H1 (cell line): ENCODE measurements around the gene ST8SIA5. TPM values are rescaled to one million over a fixed set of nuclear protein-coding genes. Genes with fewer than 3 reads are reported as not detected.

Source experiments
- CTCF ChIA-PET: fragments of 300-600 bp; sonication (Branson Sonifier 250); formaldehyde crosslinking; loops from one replicate; lab custom pipeline; 2021; ENCODE audit not compliant: partially characterized antibody; lab: Charles Lee
- POLR2A ChIA-PET: fragments of 300-600 bp; sonication (Branson Sonifier 250); formaldehyde crosslinking; loops from one replicate; lab custom pipeline; 2021; ENCODE audit warnings: inconsistent platforms; ENCODE audit not compliant: partially characterized antibody; lab: Charles Lee
- DNase-seq, 2 experiments: peaks; one replicate each; pipeline versions ENCODE4 v3.0.0 to v3.0.0-alpha.2; 2010 to 2022; ENCODE audit warnings: low spot score in 2 of 2, low read depth in 1 of 2, mixed read lengths in 1 of 2
- FAIRE-seq: peaks from 2 replicates; lab custom pipeline; 2011; peaks lifted over from hg19 to GRCh38; lab: Jason Lieb, UNC
- H2AFZ ChIP-seq: 2 replicates; pipeline ENCODE4 v1.8.1; 2012; ENCODE audit warnings: low read length, inconsistent platforms
- H2AK5ac ChIP-seq: 2 replicates; pipeline ENCODE4 v1.6.1; 2013; ENCODE audit warnings: low read depth, low read length
- H2BK120ac ChIP-seq: replicated peaks from 2 replicates; pipeline ENCODE3; 2013; ENCODE audit warnings: low read depth, low read length, inconsistent platforms
- H2BK12ac ChIP-seq: 2 replicates; pipeline ENCODE4 v1.6.1; 2013; ENCODE audit warnings: low read depth, low read length
- H2BK15ac ChIP-seq: 2 replicates; pipeline ENCODE4 v1.6.1; 2013; ENCODE audit warnings: low read length
- H2BK20ac ChIP-seq: 2 replicates; pipeline ENCODE4 v1.6.1; 2013; ENCODE audit warnings: low read length
- H2BK5ac ChIP-seq: 2 replicates; pipeline ENCODE4 v1.6.1; 2013; ENCODE audit warnings: low read depth, low read length
- H3K14ac ChIP-seq: 2 replicates; pipeline ENCODE4 v1.6.1; 2013; ENCODE audit warnings: inconsistent platforms; ENCODE audit not compliant: insufficient read length
- H3K18ac ChIP-seq: 2 replicates; pipeline ENCODE4 v1.6.1; 2013; ENCODE audit warnings: low read length; ENCODE audit errors: extremely low read depth
- H3K23ac ChIP-seq: 2 replicates; pipeline ENCODE4 v1.6.1; 2013; ENCODE audit warnings: inconsistent platforms; ENCODE audit not compliant: insufficient read length
- H3K23me2 ChIP-seq: 2 replicates; pipeline ENCODE4 v1.6.1; 2013; ENCODE audit warnings: low read depth, low read length
- H3K27ac ChIP-seq: 2 replicates; pipeline ENCODE4 v1.6.1; 2011; ENCODE audit warnings: low read depth, low read length, inconsistent platforms
- H3K27me3 ChIP-seq, 4 experiments: replicated peaks in 1 of 4; 1 replicate in 1 of 4; 2 replicates in 3 of 4; pipeline versions ENCODE4 v1.6.1 to v1.8.1; 2011 to 2013; ENCODE audit warnings: low read length in 3 of 4, mild to moderate bottlenecking in 3 of 4, inconsistent platforms in 2 of 4, mixed read lengths in 2 of 4, moderate library complexity in 1 of 4; ENCODE audit not compliant: control insufficient read depth in 3 of 4, insufficient read depth in 3 of 4; ENCODE audit errors: extremely low read depth in 1 of 4
- H3K36me3 ChIP-seq, 4 experiments: 2 replicates each; pipeline versions ENCODE4 v1.6.1 to v1.8.1; 2011 to 2013; ENCODE audit warnings: mild to moderate bottlenecking in 4 of 4, low read length in 3 of 4, moderate library complexity in 2 of 4, control low read depth in 1 of 4, inconsistent platforms in 1 of 4; ENCODE audit not compliant: insufficient read depth in 4 of 4, control insufficient read depth in 2 of 4
- H3K4ac ChIP-seq: replicated peaks from 2 replicates; pipeline ENCODE3; 2013; ENCODE audit warnings: low read length, low read depth, mixed read lengths, inconsistent platforms; ENCODE audit not compliant: insufficient read length
- H3K4me1 ChIP-seq, 4 experiments: replicated peaks in 1 of 4; 1 replicate in 1 of 4; 2 replicates in 3 of 4; pipeline versions ENCODE4 v1.6.1 to v1.8.1; 2011 to 2013; ENCODE audit warnings: low read length in 3 of 4, inconsistent platforms in 2 of 4, mixed read lengths in 1 of 4; ENCODE audit not compliant: insufficient read depth in 4 of 4, control insufficient read depth in 3 of 4
- H3K4me2 ChIP-seq, 2 experiments: 2 replicates each; pipeline versions ENCODE4 v1.6.1 to v1.8.1; 2011 to 2013; ENCODE audit warnings: low read depth in 2 of 2, low read length in 2 of 2, control low read depth in 1 of 2, inconsistent platforms in 1 of 2, mild to moderate bottlenecking in 1 of 2; ENCODE audit not compliant: insufficient read depth in 1 of 2
- H3K4me3 ChIP-seq, 4 experiments: fragments of 200-600, 300-600 bp in 1 of 4; sonication (generic), shearing (Covaris generic), sonication (Bioruptor Twin) in 1 of 4; 2 replicates each; pipeline versions ENCODE4 v1.5.1 to v1.8.1; 2011 to 2016; ENCODE audit warnings: low read length in 4 of 4, low read depth in 3 of 4, control low read depth in 2 of 4, inconsistent platforms in 2 of 4, mild to moderate bottlenecking in 2 of 4, mixed read lengths in 1 of 4, moderate library complexity in 1 of 4; ENCODE audit not compliant: insufficient read depth in 2 of 4; ENCODE audit errors: extremely low read depth in 1 of 4
- H3K56ac ChIP-seq: replicated peaks from 2 replicates; pipeline ENCODE3; 2013; ENCODE audit warnings: low read depth, mild to moderate bottlenecking, mixed read lengths, low read length, inconsistent platforms; ENCODE audit not compliant: insufficient read length
- H3K79me1 ChIP-seq: 2 replicates; pipeline ENCODE4 v1.6.1; 2013; ENCODE audit warnings: low read depth, low read length, control low read depth
- H3K79me2 ChIP-seq, 2 experiments: 2 replicates each; pipeline versions ENCODE4 v1.6.1 to v1.8.1; 2012 to 2013; ENCODE audit warnings: low read length in 2 of 2, mild to moderate bottlenecking in 2 of 2, inconsistent platforms in 1 of 2; ENCODE audit not compliant: insufficient read depth in 2 of 2, control insufficient read depth in 1 of 2
- H3K9ac ChIP-seq, 4 experiments: replicated peaks in 1 of 4; 1 replicate in 1 of 4; 2 replicates in 3 of 4; pipeline versions ENCODE4 v1.6.1 to v1.8.1; 2011 to 2013; ENCODE audit warnings: low read depth in 3 of 4, low read length in 3 of 4, control low read depth in 2 of 4, mild to moderate bottlenecking in 2 of 4, moderate library complexity in 2 of 4, inconsistent platforms in 1 of 4; ENCODE audit errors: extremely low read depth in 1 of 4
- H3K9me3 ChIP-seq, 2 experiments: 2 replicates each; pipeline versions ENCODE4 v1.6.1 to v1.8.1; 2012 to 2013; ENCODE audit warnings: mild to moderate bottlenecking in 2 of 2, moderate library complexity in 2 of 2, control low read depth in 1 of 2, inconsistent platforms in 1 of 2, low read depth in 1 of 2, low read length in 1 of 2, mixed read lengths in 1 of 2; ENCODE audit not compliant: insufficient read depth in 2 of 2
- H4K20me1 ChIP-seq, 2 experiments: replicated peaks in 1 of 2; 2 replicates each; pipeline versions ENCODE3 to v1.8.1; 2011 to 2013; ENCODE audit warnings: inconsistent platforms in 2 of 2, low read length in 2 of 2, mild to moderate bottlenecking in 1 of 2; ENCODE audit not compliant: insufficient read depth in 2 of 2, control insufficient read depth in 1 of 2
- H4K5ac ChIP-seq: 2 replicates; pipeline ENCODE4 v1.6.1; 2013; ENCODE audit warnings: low read length, low read depth, mixed read lengths, inconsistent platforms; ENCODE audit not compliant: insufficient read length
- H4K8ac ChIP-seq: 2 replicates; pipeline ENCODE4 v1.8.0; 2013; ENCODE audit warnings: mild to moderate bottlenecking, moderate library complexity, low read length, inconsistent platforms; ENCODE audit not compliant: insufficient read depth; ENCODE audit errors: extremely low read depth
- H4K91ac ChIP-seq: replicated peaks from 2 replicates; pipeline ENCODE3; 2013; ENCODE audit warnings: low read length, mixed read lengths, inconsistent platforms; ENCODE audit not compliant: insufficient read length
- BACH1 ChIP-seq: IDR thresholded peaks from 2 replicates; pipeline ENCODE4 v1.6.1; 2012; ENCODE audit warnings: low read length, improper control_type of control experiment
- CHD2 ChIP-seq: IDR thresholded peaks from 2 replicates; pipeline ENCODE4 v1.6.1; 2012; ENCODE audit warnings: low read length, improper control_type of control experiment
- CREB1 ChIP-seq: IDR thresholded peaks from 2 replicates; pipeline ENCODE4 v1.6.1; 2012; ENCODE audit warnings: inconsistent platforms
- CTCF ChIP-seq, 3 experiments: IDR thresholded peaks; 1 replicate in 2 of 3; 2 replicates in 1 of 3; pipeline versions ENCODE4 v1.5.1 to v1.6.1; 2011; ENCODE audit warnings: low read length in 3 of 3, mild to moderate bottlenecking in 3 of 3, inconsistent platforms in 2 of 3, low read depth in 1 of 3, moderate library complexity in 1 of 3; ENCODE audit not compliant: insufficient read depth in 1 of 3; ENCODE audit errors: control extremely low read depth in 1 of 3
- EGR1 ChIP-seq: IDR thresholded peaks from 2 replicates; pipeline ENCODE4 v1.6.1; 2011; ENCODE audit warnings: low read depth, low read length, borderline replicate concordance
- KDM1A ChIP-seq: fragments of 200-600, 300-600 bp; sonication (generic); IDR thresholded peaks from 2 replicates; pipeline ENCODE4 v1.7.1; 2016; ENCODE audit warnings: mild to moderate bottlenecking, low read length, borderline replicate concordance
- POLR2A ChIP-seq, 2 experiments: IDR thresholded peaks; 1 replicate in 1 of 2; 2 replicates in 1 of 2; pipeline ENCODE4 v1.6.1; 2011; ENCODE audit warnings: low read depth in 2 of 2, low read length in 2 of 2, mild to moderate bottlenecking in 2 of 2; ENCODE audit errors: control extremely low read depth in 1 of 2
- RAD21 ChIP-seq, 2 experiments: IDR thresholded peaks in 1 of 2; conservative IDR thresholded peaks in 1 of 2; 2 replicates each; pipeline ENCODE4 v1.6.1; 2011; ENCODE audit warnings: low read depth in 2 of 2, low read length in 2 of 2, improper control_type of control experiment in 1 of 2, inconsistent platforms in 1 of 2, mild to moderate bottlenecking in 1 of 2, moderate library complexity in 1 of 2
- SAP30 ChIP-seq: fragments of 300-600 bp; sonication (generic); IDR thresholded peaks from 2 replicates; pipeline ENCODE4 v1.7.1; 2012; ENCODE audit warnings: low read length, moderate library complexity, mild to moderate bottlenecking, inconsistent platforms; ENCODE audit not compliant: insufficient read depth, insufficient replicate concordance
- SIRT6 ChIP-seq: IDR thresholded peaks from one replicate; pipeline ENCODE4 v1.7.1; 2012; ENCODE audit warnings: low read length, inconsistent platforms
- SP2 ChIP-seq: IDR thresholded peaks from 2 replicates; pipeline ENCODE4 v1.6.1; 2012; ENCODE audit warnings: mild to moderate bottlenecking, low read length, inconsistent platforms
- TBP ChIP-seq: IDR thresholded peaks from 2 replicates; pipeline ENCODE4 v1.6.1; 2011; ENCODE audit warnings: low read depth, low read length, improper control_type of control experiment
- TEAD4 ChIP-seq: IDR thresholded peaks from 2 replicates; pipeline ENCODE4 v1.6.1; 2012; ENCODE audit warnings: low read depth, low read length, inconsistent platforms, mixed read lengths
- YY1 ChIP-seq: IDR thresholded peaks from 2 replicates; pipeline ENCODE4 v1.6.1; 2011; ENCODE audit warnings: low read depth, mild to moderate bottlenecking, low read length
- WGBS, 2 experiments: shearing (Covaris generic) in 1 of 2; methylation state at CpG; one replicate each; pipeline versions ENCODE4 v1.1.6 to v1.1.7; 2013 to 2015; ENCODE audit warnings: low lambda C conversion rate in 2 of 2, mixed read lengths in 2 of 2, inconsistent platforms in 1 of 2, low coverage in 1 of 2, missing lambda C conversion rate in 1 of 2; ENCODE audit not compliant: insufficient replicate concordance in 2 of 2, insufficient coverage in 1 of 2, insufficient read length in 1 of 2; ENCODE audit errors: extremely low coverage in 1 of 2, missing lambda C conversion rate in 1 of 2; 5-methylcytosine and 5-hydroxymethylcytosine counted together
- polyA plus RNA-seq, 7 experiments: library from polyadenylated mRNA; depleted of rRNA in 3 of 7; stranded (reverse) in 5 of 7; unstranded in 2 of 7; fragments of >200 nt in 5 of 7; fragments of 200-250 nt in 2 of 7; gene quantifications; 1 replicate in 5 of 7; 2 replicates in 1 of 7; 4 replicates in 1 of 7; pipeline versions ENCODE4 v1.2.1 to v1.2.3, GENCODE V29; 2011 to 2013; ENCODE audit warnings: missing spikeins in 2 of 7, mixed read lengths in 2 of 7
- total RNA-seq: library from RNA; stranded (reverse); fragmentation: NEBNext Ultra II Directional; extraction: Animal tissue kit (Norgen Biotek cat#: 25700); gene quantifications from 2 replicates; pipeline ENCODE4 v1.2.1, GENCODE V29; 2021

ST8SIA5 gene
- total and polyA plus RNA-seq, 2 of the 8 experiments (the other 6 are each of a cell fraction or from before 2014, with no cell fraction given), result 2.4 to 6.3 TPM

DNA sequence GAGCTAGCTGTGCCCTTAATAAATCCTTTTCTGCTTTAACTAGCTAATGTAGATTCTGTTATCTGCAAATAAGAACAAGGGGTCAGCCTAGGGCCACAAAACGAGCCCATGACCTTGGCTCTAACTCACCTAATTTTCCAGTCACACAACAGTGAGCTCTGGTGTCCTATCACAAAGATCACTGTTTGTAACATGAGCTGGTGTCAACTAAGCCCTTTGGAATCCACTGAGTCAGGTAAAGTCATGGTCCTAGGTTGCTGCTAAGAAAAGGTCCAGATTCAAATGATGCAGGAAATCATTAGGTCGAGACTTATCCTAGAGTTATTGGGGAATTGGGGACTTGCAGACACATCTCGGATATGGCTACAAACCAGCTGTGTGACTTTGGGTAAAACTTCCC, 49.9 kb downstream of the ST8SIA5 start:
- Histone ChIP-seq H4K20me1 (peaks cover 0 to 2% of the 10 kb centered on the region in 2 experiments), H2AK5ac (no peak overlapping the region), H3K4me3 (no peak overlapping the region), H4K5ac (no peak overlapping the region), H4K91ac (no peak overlapping the region), H3K23me2 (no peaks in the 10 kb centered on the region), H3K9me3 (no peaks in the 10 kb centered on the region), H2BK5ac (no peak overlapping the region), H3K56ac (no peak overlapping the region), H2BK20ac (no peak overlapping the region), H3K18ac (no peak overlapping the region), H2BK12ac (no peak overlapping the region), H2BK120ac (no peak overlapping the region), H3K79me2 (no peaks in the 10 kb centered on the region), H3K4me1 (peaks cover 0 to 6% (median 0%) of the 10 kb centered on the region in 4 experiments; a peak in 4 of 7 replicates), H2BK15ac (no peak overlapping the region), H3K79me1 (no peaks in the 10 kb centered on the region), H3K27me3 (no peaks in the 10 kb centered on the region; a peak in 1 of 7 replicates), H3K9ac (no peak overlapping the region), H3K14ac (no peak overlapping the region), H3K4me2 (no peak overlapping the region), H4K8ac (no peak overlapping the region), H3K4ac (no peak overlapping the region), H3K23ac (no peak overlapping the region), H3K27ac (no peak overlapping the region), H2AFZ (no peak overlapping the region), H3K36me3 (no peaks in the 10 kb centered on the region)
- ChIA-PET POLR2A (no interaction called here), CTCF (no interaction called here)
- DNase-seq (no peak), FAIRE-seq (peak; percentile 19)
- WGBS, 2 experiments, result 84% methylated on average over 3 of the region's 3 CpGs; no CpG with 5 or more reads in 1 of the 2 experiments
- TF ChIP-seq SIRT6, result no peak
- TF ChIP-seq BACH1, result no peak
- TF ChIP-seq CREB1, result no peak
- TF ChIP-seq YY1, result no peak
- no peak for TF ChIP-seq TEAD4
- TF ChIP-seq EGR1, result no peak
- no peak for TF ChIP-seq CHD2
- no peak for TF ChIP-seq CTCF (IDR thresholded peaks at IDR 0.05; ENCODE audit: control extremely low read depth in 1 of 3, insufficient read depth in 1 of 3, low read depth in 1 of 3, low read length in 3 of 3)
- no peak for TF ChIP-seq POLR2A (IDR thresholded peaks at IDR 0.05; ENCODE audit: control extremely low read depth in 1 of 2, low read depth in 2 of 2, low read length in 2 of 2)
- no peak for TF ChIP-seq RAD21 (IDR thresholded peaks at IDR 0.05 in 1 of 2, conservative IDR thresholded peaks at IDR 0.05 in 1 of 2; ENCODE audit: low read depth in 2 of 2, low read length in 2 of 2)
- no peak for TF ChIP-seq KDM1A
- TF ChIP-seq TBP, result no peak
- TF ChIP-seq SP2, result no peak
- no peak for TF ChIP-seq SAP30
